Central memory CD8-positive, alpha-beta T cell (primary cell): Measurements from ENCODE around the gene TNFRSF19.
"Not testable (repeated sequence)": the region's sequence is repeated elsewhere in the genome, so short reads cannot be mapped to it uniquely, and the experiment has no call there.

Source experiments
- ATAC-seq: fragments of 150-1000 bp; cut with Tn5 transposase; replicated peaks from 2 replicates; pipeline ENCODE4 v1.10.0; 2022; ENCODE audit warnings: mild to moderate bottlenecking, moderate FRiP score, moderate number of reproducible peaks; ENCODE audit not compliant: poor library complexity, severe bottlenecking; ENCODE audit errors: extremely low read depth
- DNase-seq, 2 donors: peaks; one replicate each; pipeline ENCODE4 v3.0.0; 2021; ENCODE audit warnings: low spot score in 2 of 2
- H3K27ac Mint-ChIP-seq: one replicate; pipeline ENCODE4 v1.8.0; 2022; ENCODE audit warnings: low read depth, mild to moderate bottlenecking, moderate library complexity, mixed read lengths
- H3K27me3 Mint-ChIP-seq: one replicate; pipeline ENCODE4 v1.8.0; 2022; ENCODE audit warnings: mixed read lengths
- H3K36me3 Mint-ChIP-seq: one replicate; pipeline ENCODE4 v1.8.0; 2022; ENCODE audit warnings: mild to moderate bottlenecking, moderate library complexity, mixed read lengths; ENCODE audit not compliant: insufficient read depth
- H3K4me1 Mint-ChIP-seq: one replicate; pipeline ENCODE4 v1.8.0; 2022; ENCODE audit warnings: mixed read lengths
- H3K4me3 Mint-ChIP-seq: one replicate; pipeline ENCODE4 v1.8.0; 2022; ENCODE audit warnings: mild to moderate bottlenecking, moderate library complexity, mixed read lengths
- H3K9me3 Mint-ChIP-seq: one replicate; pipeline ENCODE4 v1.8.0; 2022; ENCODE audit warnings: mixed read lengths

The TNFRSF19 gene

GRCh38 chr13:23660249-23660648 is 90.0 kb downstream of the TNFRSF19 start:
- no peaks in the 10 kb centered on the region for H3K36me3 Mint-ChIP-seq
- ATAC-seq = no peak
- no peaks in the 10 kb centered on the region for H3K9me3 Mint-ChIP-seq
- no peak overlapping the region for H3K4me3 Mint-ChIP-seq
- DNase-seq = no peak
- no peaks in the 10 kb centered on the region for H3K4me1 Mint-ChIP-seq
- H3K27me3 Mint-ChIP-seq = peaks cover 39% of the 10 kb centered on the region
- no peak overlapping the region for H3K27ac Mint-ChIP-seq

- H3K4me1 Mint-ChIP-seq = no peaks in the 10 kb centered on the region
- H3K27ac Mint-ChIP-seq = no peak overlapping the region
- peaks cover 58% of the 10 kb centered on the region for H3K27me3 Mint-ChIP-seq
- H3K36me3 Mint-ChIP-seq = no peaks in the 10 kb centered on the region
- ATAC-seq (no peak), DNase-seq (no peak)
- H3K4me3 Mint-ChIP-seq = no peak overlapping the region
- H3K9me3 Mint-ChIP-seq = no peaks in the 10 kb centered on the region
These were observed 96.4 kb downstream of the TNFRSF19 start for GRCh38 chr13:23666582-23666981.

- Mint-ChIP-seq H3K4me3 (no peak overlapping the region), H3K4me1 (no peaks in the 10 kb centered on the region), H3K9me3 (no peaks in the 10 kb centered on the region), H3K36me3 (no peaks in the 10 kb centered on the region), H3K27me3 (peaks cover 61% of the 10 kb centered on the region), H3K27ac (no peak overlapping the region)
- ATAC-seq = no peak
- DNase-seq = no peak
These were observed 97.5 kb downstream of the TNFRSF19 start for GRCh38 chr13:23667750-23668149.

- Mint-ChIP-seq H3K27ac (no peak overlapping the region), H3K4me1 (no peaks in the 10 kb centered on the region), H3K27me3 (peaks cover 53% of the 10 kb centered on the region), H3K36me3 (no peaks in the 10 kb centered on the region), H3K9me3 (no peaks in the 10 kb centered on the region), H3K4me3 (no peak overlapping the region)
- ATAC-seq (no peak), DNase-seq (no peak)
These were observed 98.3 kb downstream of the TNFRSF19 start for GRCh38 chr13:23668562-23668961.

GRCh38 chr13:23670793-23671192 is 100.6 kb downstream of the TNFRSF19 start:
- H3K4me3 Mint-ChIP-seq = no peak overlapping the region
- DNase-seq (no peak), ATAC-seq (no peak)
- H3K4me1 Mint-ChIP-seq = no peaks in the 10 kb centered on the region
- H3K9me3 Mint-ChIP-seq = no peaks in the 10 kb centered on the region
- H3K36me3 Mint-ChIP-seq = no peaks in the 10 kb centered on the region
- H3K27me3 Mint-ChIP-seq = peaks cover 33% of the 10 kb centered on the region
- H3K27ac Mint-ChIP-seq = no peak overlapping the region

- H3K27me3 Mint-ChIP-seq = peaks cover 27% of the 10 kb centered on the region
- H3K27ac Mint-ChIP-seq = no peak overlapping the region
- H3K9me3 Mint-ChIP-seq = no peaks in the 10 kb centered on the region
- H3K4me1 Mint-ChIP-seq = no peaks in the 10 kb centered on the region
- H3K36me3 Mint-ChIP-seq = no peaks in the 10 kb centered on the region
- ATAC-seq (no peak), DNase-seq (no peak)
- no peak overlapping the region for H3K4me3 Mint-ChIP-seq
These were observed 101.2 kb downstream of the TNFRSF19 start for GRCh38 chr13:23671377-23671776.

GRCh38 chr13:23671897-23672296 is 101.7 kb downstream of the TNFRSF19 start:
- no peaks in the 10 kb centered on the region for H3K9me3 Mint-ChIP-seq
- H3K4me1 Mint-ChIP-seq = no peaks in the 10 kb centered on the region
- no peak overlapping the region for H3K27ac Mint-ChIP-seq
- DNase-seq = no peak
- ATAC-seq = no peak
- peaks cover 24% of the 10 kb centered on the region for H3K27me3 Mint-ChIP-seq
- H3K4me3 Mint-ChIP-seq = no peak overlapping the region
- no peaks in the 10 kb centered on the region for H3K36me3 Mint-ChIP-seq

- Mint-ChIP-seq H3K27me3 (peaks cover 19% of the 10 kb centered on the region), H3K27ac (no peak overlapping the region), H3K9me3 (no peaks in the 10 kb centered on the region), H3K4me1 (no peaks in the 10 kb centered on the region), H3K4me3 (no peak overlapping the region), H3K36me3 (no peaks in the 10 kb centered on the region)
- DNase-seq (no peak), ATAC-seq (no peak)
These were observed 102.4 kb downstream of the TNFRSF19 start for GRCh38 chr13:23672616-23673015.

GRCh38 chr13:23673354-23673753 is 103.1 kb downstream of the TNFRSF19 start:
- Mint-ChIP-seq H3K36me3 (no peaks in the 10 kb centered on the region), H3K4me1 (no peaks in the 10 kb centered on the region), H3K27ac (no peak overlapping the region), H3K9me3 (no peaks in the 10 kb centered on the region), H3K27me3 (peaks cover 12% of the 10 kb centered on the region), H3K4me3 (no peak overlapping the region)
- no peak for ATAC-seq
- no peak for DNase-seq

- no peak overlapping the region for H3K27ac Mint-ChIP-seq
- H3K4me1 Mint-ChIP-seq = no peaks in the 10 kb centered on the region
- H3K27me3 Mint-ChIP-seq = peaks cover 11% of the 10 kb centered on the region
- no peaks in the 10 kb centered on the region for H3K36me3 Mint-ChIP-seq
- H3K4me3 Mint-ChIP-seq = no peak overlapping the region
- no peak for ATAC-seq
- H3K9me3 Mint-ChIP-seq = no peaks in the 10 kb centered on the region
- DNase-seq = no peak
These were observed 103.8 kb downstream of the TNFRSF19 start for GRCh38 chr13:23673867-23674605.

- no peak overlapping the region for H3K4me3 Mint-ChIP-seq
- no peaks in the 10 kb centered on the region for H3K4me1 Mint-ChIP-seq
- H3K36me3 Mint-ChIP-seq = no peaks in the 10 kb centered on the region
- peaks cover 21% of the 10 kb centered on the region for H3K27me3 Mint-ChIP-seq
- no peaks in the 10 kb centered on the region for H3K9me3 Mint-ChIP-seq
- ATAC-seq (no peak), DNase-seq (no peak)
- H3K27ac Mint-ChIP-seq = no peak overlapping the region
These were observed 104.8 kb downstream of the TNFRSF19 start for GRCh38 chr13:23674795-23675640.

GRCh38 chr13:23677679-23678288 is 107.6 kb downstream of the TNFRSF19 start:
- not testable (repeated sequence) for ATAC-seq, DNase-seq, H3K9me3 Mint-ChIP-seq, H3K36me3 Mint-ChIP-seq, H3K4me1 Mint-ChIP-seq, H3K4me3 Mint-ChIP-seq, H3K27ac Mint-ChIP-seq
- peaks cover 34% of the 10 kb centered on the region for H3K27me3 Mint-ChIP-seq

- no peak overlapping the region for H3K27ac Mint-ChIP-seq
These were observed 108.6 kb downstream of the TNFRSF19 start for GRCh38 chr13:23678795-23679194.

More at GRCh38 chr13:23678795-23679194, 108.6 kb downstream of the TNFRSF19 start:
- DNase-seq (no peak), ATAC-seq (no peak)
- Mint-ChIP-seq H3K36me3 (no peaks in the 10 kb centered on the region), H3K4me1 (no peaks in the 10 kb centered on the region), H3K27me3 (peaks cover 34% of the 10 kb centered on the region), H3K9me3 (no peaks in the 10 kb centered on the region), H3K4me3 (no peak overlapping the region)
